Stimulated activated effector memory CD8-positive, alpha-beta T cell treated with anti-CD3 and anti-CD28 coated beads, Interleukin-12 subunit alpha, Interleukin-12 subunit beta, amount 100 ng/mL, for 72 hours (primary cell): ENCODE measurements around the gene KCNAB1.
A peak's percentile ranks its signal among the peaks of the same experiment; 100 is the strongest.

Experiments used
- ATAC-seq: fragments of 150-1000 bp; cut with Tn5 transposase; 2 replicates; pipeline ENCODE4 v1.10.0; 2021
- DNase-seq, 2 donors: peaks; one replicate each; pipeline ENCODE4 v3.0.0; 2021 to 2022; ENCODE audit warnings: low spot score in 2 of 2
- H3K27ac Mint-ChIP-seq: one replicate; pipeline ENCODE4 v1.8.0; 2022; ENCODE audit warnings: mild to moderate bottlenecking, mixed read lengths
- H3K36me3 Mint-ChIP-seq: one replicate; pipeline ENCODE4 v1.8.0; 2022; ENCODE audit warnings: mild to moderate bottlenecking, mixed read lengths
- H3K4me1 Mint-ChIP-seq: one replicate; pipeline ENCODE4 v1.8.0; 2022; ENCODE audit warnings: mixed read lengths
- H3K4me3 Mint-ChIP-seq: one replicate; pipeline ENCODE4 v1.8.0; 2022; ENCODE audit warnings: mild to moderate bottlenecking, mixed read lengths
- H3K9me3 Mint-ChIP-seq: one replicate; pipeline ENCODE4 v1.8.0; 2022; ENCODE audit warnings: mixed read lengths

KCNAB1 gene

DNA sequence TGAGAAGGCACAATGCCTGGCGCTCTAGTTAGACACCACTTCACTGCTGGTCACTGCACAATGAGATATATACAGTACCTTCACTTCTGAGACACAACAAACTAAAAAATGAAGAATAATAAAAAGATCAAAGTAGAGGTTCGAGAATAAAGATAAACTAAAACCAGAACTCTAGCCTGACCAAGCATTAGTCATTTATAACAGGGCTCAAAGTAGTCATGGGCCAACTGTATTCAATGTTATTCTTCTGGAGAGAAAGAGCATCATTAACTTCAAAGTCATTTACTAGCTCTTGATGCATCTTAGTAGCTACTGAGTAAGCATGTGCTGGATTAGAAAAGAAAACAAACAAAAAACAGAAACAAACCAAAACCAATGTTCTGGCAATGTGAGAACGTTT is 289.3 kb downstream of the KCNAB1 start:
- Mint-ChIP-seq H3K36me3 (no peaks in the 10 kb centered on the region), H3K27ac (no peak overlapping the region), H3K4me1 (no peaks in the 10 kb centered on the region), H3K9me3 (no peaks in the 10 kb centered on the region), H3K4me3 (no peak overlapping the region)
- DNase-seq (no peak), ATAC-seq (no peak)

DNA sequence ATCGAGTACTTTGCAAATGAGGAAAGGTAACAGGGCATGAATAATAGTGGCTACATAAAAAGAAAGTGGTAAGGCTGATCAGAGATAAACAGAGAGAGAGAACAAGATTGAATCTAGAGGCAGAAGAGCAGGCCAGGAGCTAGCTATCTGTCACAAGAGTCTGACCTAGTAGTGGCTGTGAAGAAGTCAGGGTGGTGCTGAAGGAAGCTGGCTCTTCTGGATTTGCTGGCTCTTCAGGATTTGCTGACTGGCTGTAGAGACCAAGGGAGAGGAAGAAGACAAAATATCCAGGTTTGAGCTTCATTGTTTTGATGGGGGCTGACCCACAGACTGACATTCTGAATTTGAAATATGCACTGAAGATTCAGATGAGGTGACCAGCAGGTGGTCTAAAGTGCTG is 292.2 kb downstream of the KCNAB1 start:
- ATAC-seq (no peak), DNase-seq (no peak)
- Mint-ChIP-seq H3K4me3 (no peak overlapping the region), H3K9me3 (no peaks in the 10 kb centered on the region), H3K4me1 (no peaks in the 10 kb centered on the region), H3K27ac (no peak overlapping the region), H3K36me3 (no peaks in the 10 kb centered on the region)

DNA sequence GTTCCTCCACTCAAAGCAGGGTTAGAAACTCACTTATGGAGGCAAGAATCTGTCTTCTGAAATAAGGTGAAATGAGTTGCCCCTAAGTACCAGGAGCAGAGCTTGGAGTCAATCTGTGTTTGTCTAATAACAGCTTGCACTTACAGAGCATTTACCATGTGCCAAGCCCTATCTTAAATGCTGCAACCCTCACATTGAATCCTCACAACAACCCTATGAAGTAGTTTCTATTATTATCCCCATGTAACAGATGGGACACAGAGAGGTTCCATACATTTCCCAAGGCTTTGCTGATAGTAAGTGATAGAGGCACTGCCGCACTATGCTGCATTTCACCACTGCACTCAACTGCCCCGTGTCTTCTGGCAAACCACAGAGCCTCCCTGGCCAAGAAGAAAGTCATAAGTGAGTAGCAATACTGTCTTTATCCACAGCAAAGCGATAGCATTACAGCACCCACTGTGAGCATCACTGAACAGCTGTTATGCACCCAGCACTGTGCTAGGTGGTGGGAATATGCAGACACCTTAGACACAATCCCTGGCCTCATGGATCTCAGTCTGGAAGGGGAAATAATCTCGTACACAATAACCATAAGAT is 293.0 kb downstream of the KCNAB1 start:
- Mint-ChIP-seq H3K9me3 (no peaks in the 10 kb centered on the region), H3K27ac (no peak overlapping the region), H3K36me3 (no peaks in the 10 kb centered on the region), H3K4me1 (no peaks in the 10 kb centered on the region), H3K4me3 (no peak overlapping the region)
- DNase-seq (no peak), ATAC-seq (peak; percentile 13)

DNA sequence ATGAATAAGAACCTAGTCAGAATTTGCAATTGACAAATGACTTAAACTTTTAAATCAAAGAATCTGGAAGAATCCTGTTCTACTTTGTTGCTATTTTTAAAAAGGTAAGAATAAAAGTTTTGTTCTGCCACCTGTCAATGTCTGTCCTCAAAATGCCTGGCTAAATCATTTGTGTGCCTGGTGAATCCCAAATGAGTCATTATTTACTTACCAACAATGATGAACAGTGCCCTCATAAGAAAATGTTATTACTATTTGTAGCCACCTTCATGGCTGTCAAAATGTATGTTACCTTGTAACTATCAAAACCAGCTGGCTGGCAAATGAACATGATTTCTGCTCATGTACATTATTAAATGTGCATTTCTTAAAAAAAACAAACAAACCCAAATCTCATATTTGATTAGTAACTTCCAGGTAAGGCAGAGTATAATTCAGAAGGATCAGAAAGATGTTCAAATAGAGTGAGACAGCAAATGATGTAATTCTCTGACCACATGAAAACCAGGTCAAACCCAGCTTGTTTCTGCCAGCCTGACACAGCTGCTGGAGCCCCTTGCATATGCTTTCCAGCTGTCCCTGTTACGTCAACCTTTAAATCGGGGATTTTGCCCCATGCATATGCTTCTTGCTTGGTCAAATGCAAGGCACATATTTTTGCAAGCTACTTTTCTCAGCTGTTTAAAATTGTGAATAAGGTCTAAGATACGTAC is 296.6 kb downstream of the KCNAB1 start:
- H3K27ac Mint-ChIP-seq = no peak overlapping the region
- no peak overlapping the region for H3K4me3 Mint-ChIP-seq
- H3K9me3 Mint-ChIP-seq = no peaks in the 10 kb centered on the region
- H3K36me3 Mint-ChIP-seq = no peaks in the 10 kb centered on the region
- ATAC-seq = no peak
- no peaks in the 10 kb centered on the region for H3K4me1 Mint-ChIP-seq
- DNase-seq = peak in 1 of 2 donors; percentile 12

DNA sequence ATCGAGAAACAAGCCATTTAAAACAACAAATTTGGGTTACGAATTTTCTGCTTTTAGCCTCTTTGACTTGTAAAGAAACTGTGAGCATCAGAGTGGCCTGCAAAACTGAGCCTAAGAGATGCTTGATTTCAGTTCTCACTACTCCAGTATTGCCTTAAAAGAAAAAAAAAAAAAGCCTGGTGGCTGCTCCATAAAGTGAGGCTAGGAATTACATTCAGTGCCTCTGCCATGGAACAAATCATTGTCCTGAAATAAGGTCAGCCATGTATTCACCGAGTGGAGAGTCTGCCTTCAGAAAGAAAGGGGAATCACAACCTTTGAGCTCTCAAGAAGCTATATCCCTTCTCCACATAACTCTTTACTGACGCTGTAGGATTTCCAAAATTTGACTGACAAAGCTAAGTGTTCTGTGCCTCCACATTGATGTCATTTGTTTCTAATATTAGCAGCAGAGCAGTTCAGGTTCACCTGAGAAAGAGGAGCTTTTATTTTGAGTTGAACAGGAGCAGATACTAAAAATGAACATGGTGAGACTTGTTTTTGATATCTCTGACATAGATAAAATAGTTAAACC is 297.3 kb downstream of the KCNAB1 start:
- no peak overlapping the region for H3K27ac Mint-ChIP-seq
- ATAC-seq = no peak

DNA sequence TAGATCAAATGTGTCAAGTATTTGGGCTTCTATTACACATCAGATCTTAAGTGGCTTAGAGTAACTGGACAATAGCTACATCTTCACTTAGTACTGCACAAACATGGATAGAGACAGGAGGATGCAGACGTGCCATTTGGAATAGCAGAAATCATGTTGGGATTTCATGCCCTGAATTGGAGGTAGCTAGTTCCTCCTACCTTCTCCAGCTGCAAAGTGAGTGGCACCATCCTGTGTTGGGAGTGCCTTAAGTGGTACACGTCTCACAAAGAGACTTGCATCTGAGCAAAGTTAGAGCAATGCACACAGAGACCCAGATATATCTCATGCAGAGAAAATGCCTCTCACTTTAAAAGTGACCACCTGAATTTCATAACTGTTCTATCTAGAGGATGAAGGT is 298.1 kb downstream of the KCNAB1 start:
- Mint-ChIP-seq H3K4me1 (no peaks in the 10 kb centered on the region), H3K9me3 (no peaks in the 10 kb centered on the region), H3K36me3 (no peaks in the 10 kb centered on the region), H3K27ac (no peak overlapping the region), H3K4me3 (no peak overlapping the region)
- ATAC-seq (no peak), DNase-seq (no peak)

More for the DNA sequence above, 297.3 kb downstream of the KCNAB1 start:
- Mint-ChIP-seq H3K4me1 (no peaks in the 10 kb centered on the region), H3K36me3 (no peaks in the 10 kb centered on the region), H3K4me3 (no peak overlapping the region), H3K9me3 (no peaks in the 10 kb centered on the region)
- DNase-seq = peak in 1 of 2 donors; percentile 7

DNA sequence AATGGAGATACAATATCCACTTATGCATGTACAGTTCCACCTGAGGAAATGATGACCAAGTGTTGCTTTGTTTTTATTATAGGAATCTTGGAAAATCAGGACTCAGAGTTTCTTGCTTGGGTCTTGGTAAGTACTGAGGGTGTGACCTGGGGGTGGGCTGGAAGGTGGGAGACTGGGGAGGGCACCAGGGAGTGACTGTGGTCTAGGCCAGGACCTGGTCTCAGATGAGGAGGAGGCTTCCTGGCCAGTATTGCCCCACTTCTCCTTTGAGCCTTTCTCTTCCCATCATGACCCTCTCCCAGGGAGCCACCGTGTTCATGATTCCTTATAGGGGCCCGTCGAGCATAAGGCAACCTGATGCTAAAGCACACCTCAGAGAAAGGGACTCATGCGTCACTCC is 301.2 kb downstream of the KCNAB1 start:
- ATAC-seq (no peak), DNase-seq (no peak)
- no peaks in the 10 kb centered on the region for H3K4me1 Mint-ChIP-seq
- H3K27ac Mint-ChIP-seq = no peak overlapping the region
- H3K4me3 Mint-ChIP-seq = no peak overlapping the region
- no peaks in the 10 kb centered on the region for H3K36me3 Mint-ChIP-seq
- no peaks in the 10 kb centered on the region for H3K9me3 Mint-ChIP-seq

DNA sequence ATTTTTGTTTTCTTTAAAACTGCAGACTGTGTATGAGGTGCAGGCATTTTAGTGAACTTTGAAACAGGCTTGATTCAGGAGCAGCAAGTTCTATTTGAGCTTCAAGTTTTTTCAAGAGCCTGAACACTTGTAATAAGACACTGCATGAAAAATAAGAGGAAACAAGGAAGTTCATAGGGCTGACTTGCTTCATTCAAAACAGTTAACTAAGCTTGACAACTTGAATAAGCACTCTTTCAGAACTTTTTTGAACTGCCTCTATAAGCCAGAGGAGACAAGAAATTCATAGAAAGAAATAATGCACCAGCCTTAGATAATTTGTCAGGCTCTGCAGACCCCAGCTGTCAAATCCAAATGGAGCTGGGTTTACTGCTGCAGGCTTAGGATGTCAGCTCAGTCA is 304.4 kb downstream of the KCNAB1 start:
- no peak for DNase-seq
- Mint-ChIP-seq H3K27ac (no peak overlapping the region), H3K4me3 (no peak overlapping the region), H3K36me3 (no peaks in the 10 kb centered on the region), H3K9me3 (no peaks in the 10 kb centered on the region), H3K4me1 (no peaks in the 10 kb centered on the region)
- no peak for ATAC-seq

DNA sequence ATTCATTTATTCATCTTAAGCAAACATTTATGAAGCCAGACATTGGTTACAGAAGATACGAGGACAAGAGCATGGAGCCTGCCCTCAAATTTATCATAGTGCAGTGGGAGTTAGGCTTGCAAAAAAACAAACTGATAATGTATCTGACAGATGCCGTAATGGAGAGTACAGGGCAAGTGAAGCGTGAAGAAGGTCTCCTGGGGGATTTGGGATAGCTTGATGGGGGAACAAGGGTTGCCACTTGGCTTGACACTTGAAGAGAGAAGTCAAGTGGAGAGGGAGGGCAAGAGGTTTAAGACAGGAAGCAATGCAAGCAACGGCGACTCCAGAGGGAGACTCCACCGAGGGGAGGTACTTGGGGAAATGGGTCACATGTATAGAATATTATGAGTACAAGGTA is 305.3 kb downstream of the KCNAB1 start:
- Mint-ChIP-seq H3K36me3 (no peaks in the 10 kb centered on the region), H3K4me1 (no peaks in the 10 kb centered on the region), H3K4me3 (no peak overlapping the region), H3K9me3 (no peaks in the 10 kb centered on the region), H3K27ac (no peak overlapping the region)
- no peak for ATAC-seq
- DNase-seq = no peak

DNA sequence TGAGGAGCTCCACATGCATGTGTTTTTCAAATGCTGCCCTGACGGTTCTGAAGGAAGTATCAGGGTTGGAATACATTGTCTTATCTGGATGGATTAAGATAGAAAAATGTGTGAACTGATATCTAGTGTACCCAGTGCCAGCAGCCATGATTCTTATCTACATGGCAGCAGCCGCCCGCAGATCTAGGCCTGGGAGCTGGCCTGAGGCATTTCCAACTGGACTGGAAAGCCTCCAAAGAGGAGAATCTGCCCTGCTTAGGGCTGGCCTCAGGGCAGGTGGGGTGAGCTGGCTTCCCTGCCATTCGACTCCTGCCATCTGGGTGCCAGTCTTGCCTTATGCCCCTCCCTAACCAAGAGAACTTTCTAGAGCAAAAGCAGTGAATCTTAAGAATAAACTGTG is 308.7 kb downstream of the KCNAB1 start:
- Mint-ChIP-seq H3K27ac (no peak overlapping the region), H3K4me3 (no peak overlapping the region), H3K9me3 (no peaks in the 10 kb centered on the region), H3K4me1 (peaks cover 6% of the 10 kb centered on the region), H3K36me3 (no peaks in the 10 kb centered on the region)
- ATAC-seq (no peak), DNase-seq (no peak)

DNA sequence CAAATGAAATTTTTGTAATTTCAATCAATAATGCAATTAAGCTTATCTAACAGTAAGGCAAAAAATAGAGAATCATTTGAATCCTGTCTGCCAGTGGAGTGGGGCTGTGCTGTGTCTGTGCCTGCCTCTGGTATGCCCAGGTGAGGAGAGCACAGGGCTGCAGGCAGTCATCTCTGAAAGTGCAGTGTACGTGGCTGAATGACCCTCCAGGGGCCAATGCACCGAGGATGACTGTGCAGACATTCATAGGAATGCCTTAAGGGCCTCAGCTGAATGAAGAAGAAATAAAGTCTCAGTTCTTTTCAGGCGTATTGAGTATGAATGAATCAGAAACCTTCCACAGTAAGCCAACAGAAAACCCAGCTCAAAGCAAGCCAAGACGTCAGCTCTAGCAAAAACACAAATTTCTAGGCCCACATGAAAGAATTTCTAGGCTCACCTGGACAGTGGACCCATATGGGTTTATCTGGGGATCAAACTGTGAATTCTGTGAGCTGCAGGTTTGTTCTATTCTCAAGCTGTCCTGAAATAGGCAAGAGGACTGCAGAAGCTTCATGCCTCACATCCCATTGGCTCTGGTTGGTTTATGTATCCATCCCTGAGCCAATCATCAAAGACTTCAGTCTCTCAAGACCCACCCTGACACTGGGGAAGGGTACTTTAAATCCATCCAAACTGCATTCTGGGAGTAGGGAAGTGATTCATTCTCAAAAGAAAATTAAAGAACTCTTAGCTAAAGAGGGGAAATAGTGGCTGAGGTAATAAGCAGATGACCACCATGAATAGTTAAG is 311.2 kb downstream of the KCNAB1 start:
- ATAC-seq = no peak
- DNase-seq = no peak
- Mint-ChIP-seq H3K36me3 (no peaks in the 10 kb centered on the region), H3K4me1 (peaks cover 11% of the 10 kb centered on the region), H3K27ac (no peak overlapping the region), H3K9me3 (no peaks in the 10 kb centered on the region), H3K4me3 (no peak overlapping the region)

DNA sequence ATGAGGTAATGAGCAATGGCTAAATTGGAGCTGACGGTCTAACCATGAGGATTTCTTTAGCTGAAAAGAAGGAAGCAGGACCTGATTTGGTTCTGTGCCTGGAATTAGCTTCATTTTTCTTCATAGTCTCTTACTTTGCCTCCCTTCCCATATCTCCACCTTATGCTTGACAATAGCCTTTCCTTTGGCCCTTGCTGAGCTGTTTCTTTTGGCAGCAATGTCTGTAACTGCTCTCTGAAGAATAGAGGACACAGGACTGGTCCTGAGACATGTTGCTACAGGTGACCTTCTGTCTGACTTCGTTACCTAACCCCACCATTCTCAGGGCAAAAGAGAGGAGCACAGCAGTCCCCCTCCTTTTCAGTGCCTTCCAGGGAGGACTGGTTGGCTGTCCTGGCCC is 312.2 kb downstream of the KCNAB1 start:
- DNase-seq = no peak
- Mint-ChIP-seq H3K27ac (no peak overlapping the region), H3K4me3 (no peak overlapping the region), H3K9me3 (no peaks in the 10 kb centered on the region), H3K4me1 (peaks cover 11% of the 10 kb centered on the region), H3K36me3 (no peaks in the 10 kb centered on the region)
- no peak for ATAC-seq

DNA sequence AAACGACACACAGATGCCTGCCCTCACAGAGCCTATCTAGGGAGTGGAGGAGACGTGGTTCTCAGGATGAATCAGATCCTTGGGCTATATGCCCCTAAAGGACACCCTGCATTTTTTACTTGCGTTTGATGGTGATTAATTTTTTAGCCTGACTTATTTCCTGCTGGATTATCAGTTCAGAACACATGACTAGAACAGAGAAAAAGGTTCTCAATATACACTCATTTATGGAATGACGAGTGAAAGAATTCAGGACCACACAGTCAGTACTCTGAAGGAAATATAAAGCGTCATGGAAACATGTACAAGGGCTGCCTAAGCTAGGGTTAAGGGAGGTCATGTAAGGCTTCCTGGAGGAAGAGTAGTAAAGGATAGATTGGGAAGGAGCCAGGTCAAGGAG is 312.8 kb downstream of the KCNAB1 start:
- Mint-ChIP-seq H3K36me3 (no peaks in the 10 kb centered on the region), H3K4me3 (no peak overlapping the region), H3K27ac (peak overlapping the region; percentile 6), H3K4me1 (peaks cover 11% of the 10 kb centered on the region), H3K9me3 (no peaks in the 10 kb centered on the region)
- peak; percentile 82 for ATAC-seq
- DNase-seq = no peak

DNA sequence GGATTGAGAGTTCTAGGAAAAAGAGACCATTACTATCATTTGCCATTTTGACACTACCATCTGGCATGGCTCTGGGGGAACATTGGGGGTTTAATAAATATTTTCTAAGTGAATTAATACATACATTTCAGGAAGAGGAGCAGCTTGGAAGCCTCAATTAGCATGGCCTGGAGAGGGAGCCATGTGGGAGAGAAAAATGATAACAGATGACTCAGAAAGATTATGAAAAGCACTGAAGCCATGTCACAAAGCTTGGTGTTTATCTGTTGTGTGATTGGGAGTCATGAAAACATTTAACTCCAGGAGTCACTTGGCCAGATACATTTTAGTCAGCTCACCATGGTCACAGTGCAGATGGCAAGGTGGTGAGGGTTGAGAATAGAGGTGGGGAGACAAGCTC is 313.5 kb downstream of the KCNAB1 start:
- H3K4me3 Mint-ChIP-seq = no peak overlapping the region
- ATAC-seq (no peak), DNase-seq (no peak)
- no peaks in the 10 kb centered on the region for H3K9me3 Mint-ChIP-seq
- H3K4me1 Mint-ChIP-seq = peaks cover 11% of the 10 kb centered on the region
- no peak overlapping the region for H3K27ac Mint-ChIP-seq
- no peaks in the 10 kb centered on the region for H3K36me3 Mint-ChIP-seq

DNA sequence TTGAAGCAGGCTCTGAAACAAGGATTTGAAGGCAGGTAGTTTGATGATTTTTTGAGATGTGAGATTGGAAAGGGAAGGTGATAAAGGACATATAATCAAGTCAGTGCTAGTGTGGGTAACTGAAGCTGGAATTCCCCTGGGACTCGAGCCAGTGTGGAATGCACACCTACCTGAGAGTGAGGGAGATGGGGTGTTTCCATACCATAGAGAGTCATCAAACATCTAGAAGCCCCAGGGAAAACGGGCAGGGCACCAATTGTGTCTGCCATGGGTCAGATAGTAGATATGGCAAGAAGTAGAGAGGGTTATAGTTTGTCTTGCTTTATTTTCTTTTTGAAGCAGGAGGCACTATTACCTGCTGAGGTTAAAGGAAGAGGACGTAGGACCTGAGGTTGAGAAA is 314.5 kb downstream of the KCNAB1 start:
- Mint-ChIP-seq H3K9me3 (no peaks in the 10 kb centered on the region), H3K4me1 (peaks cover 11% of the 10 kb centered on the region), H3K4me3 (no peak overlapping the region), H3K36me3 (no peaks in the 10 kb centered on the region), H3K27ac (no peak overlapping the region)
- ATAC-seq = no peak
- no peak for DNase-seq

DNA sequence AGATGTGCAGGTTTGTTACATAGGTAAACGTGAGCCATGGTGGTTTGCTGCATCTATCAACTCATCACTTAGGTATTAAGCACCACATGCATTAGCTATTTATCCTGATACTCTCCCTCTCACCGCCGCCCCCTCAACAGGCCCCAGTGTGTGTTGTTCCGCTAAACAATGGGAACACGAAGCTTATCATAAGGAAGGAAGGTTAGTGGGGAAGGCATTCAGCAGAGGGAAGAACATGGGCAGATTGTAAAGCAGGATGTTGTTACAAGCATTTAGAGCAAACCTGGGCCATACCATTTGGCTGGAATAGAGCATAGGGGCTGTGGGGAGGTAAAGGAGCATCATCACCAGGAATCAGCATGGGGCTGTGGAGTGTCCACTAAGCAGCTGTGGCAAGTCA is 322.7 kb downstream of the KCNAB1 start:
- no peak for DNase-seq
- no peak for ATAC-seq
- H3K9me3 Mint-ChIP-seq = no peaks in the 10 kb centered on the region
- H3K4me1 Mint-ChIP-seq = no peaks in the 10 kb centered on the region
- H3K36me3 Mint-ChIP-seq = no peaks in the 10 kb centered on the region
- H3K27ac Mint-ChIP-seq = no peak overlapping the region
- H3K4me3 Mint-ChIP-seq = no peak overlapping the region
